ENCODE measurements around the gene SATB2.

Gene SATB2

DNA sequence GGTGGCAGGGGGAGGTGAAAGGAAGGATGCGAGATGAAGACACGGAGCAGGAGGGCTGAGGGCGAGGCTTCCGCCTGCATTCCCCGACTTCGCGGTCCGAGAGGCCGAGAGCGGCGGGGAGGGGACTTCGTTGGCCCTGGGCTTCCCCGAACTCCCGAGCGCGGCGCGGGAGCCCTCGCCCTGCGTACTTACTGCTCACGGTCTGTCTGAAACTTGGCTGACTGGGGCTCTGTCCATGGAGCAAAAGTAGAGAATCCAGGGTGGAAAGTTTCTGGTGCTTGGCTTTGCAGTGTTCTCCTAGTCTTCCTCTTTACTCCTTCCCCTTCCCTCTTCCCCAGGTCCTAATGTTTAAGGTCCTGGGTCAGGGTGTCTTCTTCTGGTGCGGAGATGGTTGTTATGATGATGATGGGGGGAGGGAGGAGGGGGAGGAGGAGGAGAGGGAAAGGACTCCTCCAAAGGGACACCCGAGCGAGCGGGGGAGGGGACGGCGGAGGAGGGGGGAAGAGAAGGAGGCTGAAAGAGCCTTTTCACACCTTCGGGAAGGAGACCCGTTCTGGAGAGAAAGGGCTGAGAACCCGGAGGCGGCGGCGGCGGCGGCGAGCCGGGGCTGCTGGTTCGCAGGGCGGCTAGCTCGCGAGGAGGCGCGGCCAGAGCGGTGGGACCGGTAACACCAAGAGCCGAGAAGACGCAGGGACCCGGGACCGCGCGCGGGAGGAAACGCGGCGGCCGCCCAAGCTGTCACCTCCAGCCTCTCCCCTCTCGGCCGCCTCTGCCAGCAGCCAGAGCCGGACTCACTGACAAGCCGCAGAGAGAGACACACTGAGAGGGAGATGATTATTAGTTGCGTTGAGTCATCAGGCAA, at the start of gene SATB2:
Gene SATB2, minus strand, starts transcription at position 793 of the 862 bp plus-strand sequence. CDS start 1,902 bp downstream, outside the sequence.
- no peaks in the 10 kb centered on the region for H3K36me3 ChIP-seq (ENCODE audit: insufficient read depth, low read length)
- peak within 1 kb of the TSS; percentile 88 for H2AFZ ChIP-seq (ENCODE audit: low read depth, low read length)
- H3K27me3 ChIP-seq (ENCODE audit: insufficient read depth, low read length) = no peaks in the 10 kb centered on the region
- H3K4me1 ChIP-seq (ENCODE audit: insufficient read depth, low read length) = peaks cover 29% of the 10 kb centered on the region
- peaks cover 2% of the 10 kb centered on the region for H3K9me3 ChIP-seq (ENCODE audit: low read length)
- peak within 1 kb of the TSS; percentile 90 for H3K4me3 ChIP-seq (ENCODE audit: low read length)

DNA sequence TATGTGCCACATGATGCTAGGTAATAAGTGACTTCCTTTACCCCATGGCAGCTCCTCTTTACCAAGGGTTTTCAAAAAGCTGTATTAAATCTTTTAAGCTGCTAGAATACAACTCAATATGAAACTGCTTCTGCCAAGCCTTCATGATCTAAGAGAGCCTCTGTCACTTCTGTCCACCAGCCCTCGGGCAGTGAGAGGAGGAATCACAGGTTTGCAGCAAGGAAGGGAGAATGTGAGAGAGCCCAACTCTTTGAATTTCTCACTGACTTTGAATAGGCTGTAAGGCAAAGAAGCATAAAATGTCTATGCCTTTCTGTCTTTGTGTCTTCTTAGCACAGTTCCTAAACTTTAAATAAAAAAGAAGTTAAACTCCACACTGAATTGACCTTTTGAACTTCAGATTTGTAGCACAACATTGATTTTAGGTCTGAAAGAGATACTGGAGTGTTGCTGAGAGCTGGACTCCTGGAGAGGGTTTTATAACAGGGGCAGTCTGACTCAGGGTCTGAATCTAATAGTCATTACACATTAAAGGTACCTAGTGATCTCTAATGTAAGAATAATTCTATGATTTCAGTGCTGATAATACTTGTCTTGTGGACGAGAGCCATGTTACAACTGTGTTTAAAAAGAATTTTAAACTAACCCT, 48.1 kb upstream of the SATB2 start:
- Histone ChIP-seq H3K4me3 (ENCODE audit: low read length) (no peak overlapping the region), H3K4me1 (ENCODE audit: insufficient read depth, low read length) (no peaks in the 10 kb centered on the region), H2AFZ (ENCODE audit: low read depth, low read length) (no peak overlapping the region), H3K27me3 (ENCODE audit: insufficient read depth, low read length) (no peaks in the 10 kb centered on the region), H3K36me3 (ENCODE audit: insufficient read depth, low read length) (no peaks in the 10 kb centered on the region), H3K9me3 (ENCODE audit: low read length) (no peaks in the 10 kb centered on the region)

DNA sequence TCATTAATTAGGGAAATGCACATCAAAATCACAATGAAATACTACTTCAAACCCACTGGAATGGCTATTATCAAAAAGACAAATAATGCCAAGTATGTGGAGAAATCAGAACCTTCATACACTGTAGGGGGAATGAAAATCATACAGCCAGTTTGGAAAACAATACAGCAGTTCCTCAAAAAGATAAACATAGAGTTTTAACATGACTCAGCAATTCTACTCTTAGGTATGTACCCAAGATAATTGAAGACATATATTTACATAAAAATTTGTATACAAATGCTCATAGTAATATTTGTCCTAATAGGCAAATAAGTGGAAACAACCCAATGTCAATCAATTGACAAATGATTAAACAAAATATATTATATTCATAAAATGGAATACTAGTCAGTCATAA, 45.4 kb upstream of the SATB2 start:
- Histone ChIP-seq H3K9me3 (ENCODE audit: low read length) (no peaks in the 10 kb centered on the region), H3K36me3 (ENCODE audit: insufficient read depth, low read length) (no peaks in the 10 kb centered on the region), H3K27me3 (ENCODE audit: insufficient read depth, low read length) (no peaks in the 10 kb centered on the region), H3K4me1 (ENCODE audit: insufficient read depth, low read length) (no peaks in the 10 kb centered on the region), H3K4me3 (ENCODE audit: low read length) (no peak overlapping the region), H2AFZ (ENCODE audit: low read depth, low read length) (no peak overlapping the region)

DNA sequence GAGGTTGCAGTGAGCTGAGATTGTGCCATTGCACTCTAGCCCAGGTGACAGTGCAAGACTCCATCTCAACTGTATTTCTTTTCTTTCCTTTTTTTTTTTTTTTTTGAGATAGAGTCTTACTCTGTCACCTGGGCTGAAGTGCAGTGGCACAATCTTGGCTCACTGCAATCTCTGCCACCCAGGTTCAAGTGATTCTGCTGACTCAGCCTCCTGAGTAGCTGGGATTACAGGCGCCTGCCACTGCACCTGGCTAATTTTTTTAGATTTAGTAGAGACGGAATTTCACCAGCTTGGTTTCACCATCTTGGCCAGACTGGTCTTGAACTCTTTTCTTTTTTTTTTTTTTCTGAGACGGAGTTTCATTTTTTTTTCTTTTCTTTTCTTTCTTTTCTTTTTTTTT, 41.3 kb upstream of the SATB2 start:
- no peaks in the 10 kb centered on the region for H3K9me3 ChIP-seq (ENCODE audit: low read length)
- no peaks in the 10 kb centered on the region for H3K27me3 ChIP-seq (ENCODE audit: insufficient read depth, low read length)
- H3K36me3 ChIP-seq (ENCODE audit: insufficient read depth, low read length) = no peaks in the 10 kb centered on the region
- H2AFZ ChIP-seq (ENCODE audit: low read depth, low read length) = no peak overlapping the region
- H3K4me3 ChIP-seq (ENCODE audit: low read length) = no peak overlapping the region
- H3K4me1 ChIP-seq (ENCODE audit: insufficient read depth, low read length) = no peaks in the 10 kb centered on the region

DNA sequence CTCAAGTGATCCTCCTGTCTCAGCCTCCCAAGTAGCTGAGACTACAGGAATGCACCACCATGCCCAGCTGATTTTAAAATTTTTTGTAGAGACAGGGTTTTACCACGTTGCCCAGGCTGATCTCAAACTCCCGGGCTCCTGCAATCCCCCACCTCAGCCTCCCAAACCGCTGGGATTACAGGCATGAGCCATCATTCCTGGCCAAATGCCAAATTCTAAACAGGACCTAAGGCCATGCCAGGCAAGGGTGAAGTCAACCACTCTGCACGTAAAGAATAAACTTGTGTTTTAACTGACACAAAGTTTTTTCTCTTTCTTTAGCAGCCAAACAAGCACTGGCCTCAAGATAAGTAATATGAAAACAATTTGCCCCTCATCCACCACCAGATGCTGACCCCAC, 37.4 kb upstream of the SATB2 start:
- H3K4me1 ChIP-seq (ENCODE audit: insufficient read depth, low read length) = no peaks in the 10 kb centered on the region

DNA sequence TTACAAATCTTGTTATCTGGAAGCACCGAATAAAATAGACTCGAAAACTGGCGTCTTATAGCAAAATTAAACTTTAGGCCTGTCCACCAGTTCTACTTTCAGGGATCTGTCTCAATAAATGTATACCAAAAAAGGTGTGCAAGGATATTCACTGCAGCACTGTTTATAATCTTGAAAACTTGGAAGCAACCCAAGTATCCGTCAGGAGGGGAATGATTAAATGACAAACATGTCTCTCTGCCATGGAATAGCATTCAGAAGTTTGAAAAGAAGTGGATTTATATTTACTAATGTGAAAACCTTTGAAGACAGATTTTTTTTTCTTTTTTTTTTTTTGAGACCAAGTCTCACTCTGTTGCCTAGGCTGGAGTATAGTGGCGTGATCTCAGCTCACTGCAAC, 32.3 kb upstream of the SATB2 start:
- Histone ChIP-seq H2AFZ (ENCODE audit: low read depth, low read length) (no peak overlapping the region), H3K36me3 (ENCODE audit: insufficient read depth, low read length) (no peaks in the 10 kb centered on the region), H3K4me3 (ENCODE audit: low read length) (no peak overlapping the region), H3K27me3 (ENCODE audit: insufficient read depth, low read length) (no peaks in the 10 kb centered on the region), H3K9me3 (ENCODE audit: low read length) (no peaks in the 10 kb centered on the region), H3K4me1 (ENCODE audit: insufficient read depth, low read length) (no peaks in the 10 kb centered on the region)

More for the DNA sequence above, 37.4 kb upstream of the SATB2 start:
- Histone ChIP-seq H3K9me3 (ENCODE audit: low read length) (no peaks in the 10 kb centered on the region), H3K36me3 (ENCODE audit: insufficient read depth, low read length) (no peaks in the 10 kb centered on the region), H3K4me3 (ENCODE audit: low read length) (no peak overlapping the region), H2AFZ (ENCODE audit: low read depth, low read length) (no peak overlapping the region), H3K27me3 (ENCODE audit: insufficient read depth, low read length) (no peaks in the 10 kb centered on the region)

DNA sequence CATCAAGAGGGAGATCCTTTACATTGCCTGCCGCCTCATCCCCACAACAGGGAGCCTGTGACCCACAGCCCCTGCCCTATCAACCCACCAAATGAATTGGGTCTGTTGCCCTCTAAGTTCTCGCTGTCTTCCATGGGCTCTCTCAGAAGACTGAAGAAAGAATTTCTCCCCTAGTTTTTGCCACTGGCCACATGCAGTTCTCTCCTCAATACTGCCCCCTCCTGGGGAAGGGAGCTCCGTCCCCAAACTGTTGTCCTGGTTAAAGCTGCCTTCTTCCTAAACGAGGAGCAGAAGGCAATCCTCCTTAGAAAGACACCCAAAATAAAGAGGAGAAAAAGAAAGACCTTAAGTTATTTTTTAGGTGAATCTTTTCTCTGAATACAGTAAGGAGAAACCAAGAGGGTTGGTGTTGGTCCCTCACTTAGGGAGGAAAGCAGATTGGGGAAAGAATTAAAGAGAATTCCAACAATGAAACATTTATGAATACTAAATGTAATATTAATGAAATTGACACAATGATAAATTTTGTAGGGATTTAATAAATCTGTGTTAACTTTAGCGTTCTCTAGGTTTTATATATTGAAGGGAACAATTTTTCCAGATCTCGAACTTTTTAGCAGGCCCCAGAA, 31.1 kb upstream of the SATB2 start:
- no peak overlapping the region for H2AFZ ChIP-seq (ENCODE audit: low read depth, low read length)
- H3K27me3 ChIP-seq (ENCODE audit: insufficient read depth, low read length) = no peaks in the 10 kb centered on the region
- H3K36me3 ChIP-seq (ENCODE audit: insufficient read depth, low read length) = no peaks in the 10 kb centered on the region
- no peaks in the 10 kb centered on the region for H3K4me1 ChIP-seq (ENCODE audit: insufficient read depth, low read length)
- no peak overlapping the region for H3K4me3 ChIP-seq (ENCODE audit: low read length)
- H3K9me3 ChIP-seq (ENCODE audit: low read length) = no peaks in the 10 kb centered on the region

DNA sequence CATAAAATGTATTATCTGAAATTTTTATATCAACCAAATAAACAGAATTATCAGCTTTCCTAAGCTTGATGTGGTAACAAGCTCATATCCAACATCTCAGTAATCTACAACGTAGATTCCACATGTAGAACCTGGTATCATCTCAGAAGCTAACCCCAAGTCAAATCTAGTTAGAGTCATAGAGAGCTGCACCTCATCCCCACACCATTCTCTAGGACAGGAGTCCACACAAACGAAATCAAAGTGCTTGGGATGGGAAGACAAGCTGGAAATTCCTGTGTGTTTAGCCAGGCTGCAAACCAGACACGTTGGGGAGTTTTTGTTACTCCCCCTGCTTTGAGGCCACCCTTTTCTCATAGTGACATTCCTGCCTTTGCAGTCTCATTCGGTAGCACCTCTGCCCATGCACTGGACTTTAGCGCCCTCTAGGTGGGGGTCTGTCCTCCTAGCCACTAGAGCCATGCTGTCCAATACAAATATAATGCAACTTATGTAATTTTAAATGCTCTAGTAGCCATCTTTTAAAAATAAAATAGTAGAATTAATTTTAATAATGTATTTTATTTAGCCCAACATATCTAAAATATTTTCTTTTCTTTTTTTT, 28.1 kb upstream of the SATB2 start:
- Histone ChIP-seq H2AFZ (ENCODE audit: low read depth, low read length) (no peak overlapping the region), H3K27me3 (ENCODE audit: insufficient read depth, low read length) (no peaks in the 10 kb centered on the region), H3K9me3 (ENCODE audit: low read length) (no peaks in the 10 kb centered on the region), H3K36me3 (ENCODE audit: insufficient read depth, low read length) (no peaks in the 10 kb centered on the region), H3K4me1 (ENCODE audit: insufficient read depth, low read length) (no peaks in the 10 kb centered on the region), H3K4me3 (ENCODE audit: low read length) (no peak overlapping the region)

DNA sequence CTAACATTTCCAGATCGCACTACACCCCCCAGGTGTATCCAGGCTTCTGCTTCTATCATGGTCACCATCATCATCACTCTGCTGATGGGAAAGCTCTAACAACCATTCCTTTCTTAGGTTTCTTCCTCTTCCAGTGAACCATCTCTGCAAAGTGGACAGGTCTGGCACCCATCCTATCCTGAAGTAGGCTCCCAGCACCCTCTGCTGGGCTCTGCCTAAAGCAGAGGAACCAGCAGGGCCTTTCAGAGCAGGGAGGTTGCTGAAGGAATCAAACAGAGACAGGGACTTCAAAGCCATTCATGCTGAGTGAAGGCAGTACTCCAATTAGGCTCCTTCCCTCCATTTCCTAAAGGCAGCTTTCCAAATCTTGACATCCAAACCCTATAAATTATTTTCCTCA, 27.2 kb upstream of the SATB2 start:
- H3K4me1 ChIP-seq (ENCODE audit: insufficient read depth, low read length) = no peaks in the 10 kb centered on the region
- H3K27me3 ChIP-seq (ENCODE audit: insufficient read depth, low read length) = no peaks in the 10 kb centered on the region
- H2AFZ ChIP-seq (ENCODE audit: low read depth, low read length) = no peak overlapping the region
- H3K4me3 ChIP-seq (ENCODE audit: low read length) = no peak overlapping the region
- no peaks in the 10 kb centered on the region for H3K9me3 ChIP-seq (ENCODE audit: low read length)
- no peaks in the 10 kb centered on the region for H3K36me3 ChIP-seq (ENCODE audit: insufficient read depth, low read length)

DNA sequence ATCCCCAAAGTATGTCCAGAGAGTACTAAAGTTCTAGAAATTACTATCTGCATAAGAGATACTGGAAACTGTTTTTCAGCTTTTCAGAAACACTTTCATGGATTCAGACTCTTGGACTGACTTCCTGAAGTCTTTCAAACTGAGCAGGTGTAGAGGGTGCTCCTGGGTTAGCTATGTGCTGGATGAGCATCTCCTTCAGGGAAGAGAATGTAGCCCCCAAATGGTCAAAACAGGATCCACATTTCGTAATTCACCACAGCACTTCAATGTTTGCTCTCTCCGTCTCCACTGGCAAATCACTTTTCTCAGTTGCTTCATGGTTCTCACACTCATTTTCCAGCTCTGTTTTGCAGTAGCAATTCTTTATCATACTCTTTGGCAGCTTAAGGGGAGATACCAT, 23.2 kb upstream of the SATB2 start:
- H3K4me1 ChIP-seq (ENCODE audit: insufficient read depth, low read length) = no peaks in the 10 kb centered on the region
- peaks cover 4% of the 10 kb centered on the region for H3K27me3 ChIP-seq (ENCODE audit: insufficient read depth, low read length)
- H3K9me3 ChIP-seq (ENCODE audit: low read length) = no peaks in the 10 kb centered on the region
- no peak overlapping the region for H3K4me3 ChIP-seq (ENCODE audit: low read length)
- H3K36me3 ChIP-seq (ENCODE audit: insufficient read depth, low read length) = no peaks in the 10 kb centered on the region
- no peak overlapping the region for H2AFZ ChIP-seq (ENCODE audit: low read depth, low read length)

DNA sequence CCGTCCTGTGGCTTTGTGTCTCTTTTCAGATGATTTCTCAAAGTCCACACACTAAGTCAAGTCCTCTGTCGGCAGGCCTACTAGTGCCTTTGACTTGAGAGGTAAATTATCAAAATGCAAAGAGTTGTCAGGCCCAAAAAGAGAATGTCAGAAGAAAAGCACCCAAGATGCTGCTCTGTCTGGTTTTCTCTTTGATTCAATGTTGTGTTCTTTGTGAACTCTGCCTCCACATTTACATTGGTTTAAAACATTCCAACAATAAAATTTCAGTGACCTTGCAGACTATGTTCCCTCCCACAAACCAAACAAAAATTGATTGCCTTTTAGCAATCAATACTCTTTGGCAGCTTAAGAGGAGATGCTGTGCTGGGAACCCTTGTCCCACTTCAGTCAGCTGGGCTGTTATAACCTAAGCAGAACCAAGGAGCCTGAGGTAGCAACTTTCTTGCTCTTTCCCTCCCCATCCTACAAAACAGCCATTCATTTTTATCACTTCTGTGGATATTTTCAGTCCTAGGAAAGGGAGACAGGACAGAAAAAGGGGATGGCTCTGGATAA, 19.6 kb upstream of the SATB2 start:
- H3K4me3 ChIP-seq (ENCODE audit: low read length) = no peak overlapping the region
- no peaks in the 10 kb centered on the region for H3K9me3 ChIP-seq (ENCODE audit: low read length)
- H3K27me3 ChIP-seq (ENCODE audit: insufficient read depth, low read length) = peaks cover 15% of the 10 kb centered on the region
- H3K4me1 ChIP-seq (ENCODE audit: insufficient read depth, low read length) = no peaks in the 10 kb centered on the region
- H2AFZ ChIP-seq (ENCODE audit: low read depth, low read length) = no peak overlapping the region
- H3K36me3 ChIP-seq (ENCODE audit: insufficient read depth, low read length) = no peaks in the 10 kb centered on the region

DNA sequence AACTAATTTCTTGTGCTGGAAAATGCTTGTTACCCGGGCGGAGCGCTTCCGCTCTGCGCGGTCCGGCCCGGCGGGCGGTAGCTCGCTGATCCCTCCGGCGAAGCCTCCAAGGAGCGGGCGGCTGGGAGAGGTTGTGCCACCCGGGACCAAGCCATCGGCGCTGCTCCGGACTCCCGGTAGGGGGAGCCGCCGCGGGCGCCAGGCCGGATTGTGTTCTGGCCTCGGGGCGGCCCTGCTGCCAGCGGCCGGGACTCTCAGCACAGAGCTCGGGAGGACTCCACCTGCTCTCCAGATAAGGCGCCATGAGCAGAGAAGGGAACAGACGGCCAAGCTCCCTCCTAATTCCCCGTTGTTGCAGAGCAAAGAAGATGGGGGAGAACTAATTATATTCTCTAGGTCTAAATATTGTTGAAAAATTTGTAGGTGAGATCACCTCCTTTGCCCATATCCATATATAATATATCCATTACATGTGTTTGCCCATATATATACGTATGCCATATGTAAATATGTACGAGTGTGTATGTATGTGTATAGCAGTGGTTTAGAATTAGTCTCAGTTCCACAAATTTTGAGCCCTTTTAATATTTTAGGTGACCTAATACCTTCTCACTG, 13.8 kb upstream of the SATB2 start:
- Histone ChIP-seq H3K4me3 (ENCODE audit: low read length) (peak overlapping the region; percentile 31), H3K36me3 (ENCODE audit: insufficient read depth, low read length) (no peaks in the 10 kb centered on the region), H3K4me1 (ENCODE audit: insufficient read depth, low read length) (no peaks in the 10 kb centered on the region), H3K27me3 (ENCODE audit: insufficient read depth, low read length) (peaks cover 58% of the 10 kb centered on the region), H2AFZ (ENCODE audit: low read depth, low read length) (peak overlapping the region; percentile 13), H3K9me3 (ENCODE audit: low read length) (peaks cover 6% of the 10 kb centered on the region)

All from neuron (in vitro differentiated cells).